Neural progenitor cell (in vitro differentiated cells): Measurements from ENCODE around the gene TUFT1.

Source experiments
- CTCF ChIP-seq: fragments of 200-600 bp; sonication (generic); IDR thresholded peaks from 2 replicates; pipeline ENCODE4 v1.5.1; 2017; ENCODE audit warnings: antibody characterized with exemption, mild to moderate bottlenecking
- EZH2 ChIP-seq: fragments of 200-600 bp; sonication (generic); IDR thresholded peaks from 2 replicates; pipeline ENCODE4 v1.6.1; 2017; ENCODE audit warnings: antibody characterized with exemption, mild to moderate bottlenecking, moderate library complexity
- EZH2phosphoT487 ChIP-seq: fragments of 200-600 bp; sonication (generic); IDR thresholded peaks from 2 replicates; pipeline ENCODE4 v1.6.1; 2017; ENCODE audit warnings: antibody characterized with exemption

- no peak for TF ChIP-seq CTCF
- TF ChIP-seq EZH2phosphoT487, result no peak
- no peak for TF ChIP-seq EZH2
Observed at GRCh38 chr1:151499930-151500329, 40.2 kb upstream of the TUFT1 start.
